ENCODE results near the gene CCDC177.

GRCh38 chr14:69530095-69530494, 44.6 kb downstream of the CCDC177 start:
- TF ChIP-seq, protein P1, sequence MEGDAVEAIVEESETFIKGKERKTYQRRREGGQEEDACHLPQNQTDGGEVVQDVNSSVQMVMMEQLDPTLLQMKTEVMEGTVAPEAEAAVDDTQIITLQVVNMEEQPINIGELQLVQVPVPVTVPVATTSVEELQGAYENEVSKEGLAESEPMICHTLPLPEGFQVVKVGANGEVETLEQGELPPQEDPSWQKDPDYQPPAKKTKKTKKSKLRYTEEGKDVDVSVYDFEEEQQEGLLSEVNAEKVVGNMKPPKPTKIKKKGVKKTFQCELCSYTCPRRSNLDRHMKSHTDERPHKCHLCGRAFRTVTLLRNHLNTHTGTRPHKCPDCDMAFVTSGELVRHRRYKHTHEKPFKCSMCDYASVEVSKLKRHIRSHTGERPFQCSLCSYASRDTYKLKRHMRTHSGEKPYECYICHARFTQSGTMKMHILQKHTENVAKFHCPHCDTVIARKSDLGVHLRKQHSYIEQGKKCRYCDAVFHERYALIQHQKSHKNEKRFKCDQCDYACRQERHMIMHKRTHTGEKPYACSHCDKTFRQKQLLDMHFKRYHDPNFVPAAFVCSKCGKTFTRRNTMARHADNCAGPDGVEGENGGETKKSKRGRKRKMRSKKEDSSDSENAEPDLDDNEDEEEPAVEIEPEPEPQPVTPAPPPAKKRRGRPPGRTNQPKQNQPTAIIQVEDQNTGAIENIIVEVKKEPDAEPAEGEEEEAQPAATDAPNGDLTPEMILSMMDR (conservative IDR thresholded peaks at IDR 0.05 in 1 of 2, IDR thresholded peaks at IDR 0.05 in 1 of 2; ENCODE audit: low read depth in 1 of 2, low read length in 2 of 2), result no peak
- TF ChIP-seq EZH2 (IDR thresholded peaks at IDR 0.05; ENCODE audit: low read length, missing control alignments), result no peak

Measured in fibroblast of lung (primary cell).